Karpas-422 (cell line): ENCODE data around the gene TAF11L12. TPM values are rescaled to one million over a fixed set of nuclear protein-coding genes. Genes with fewer than 3 reads are reported as not detected.
"Not testable (repeated sequence)": the region's sequence is repeated elsewhere in the genome, so short reads cannot be mapped to it uniquely, and the experiment has no call there.

Source experiments
- DNase-seq: peaks from one replicate; pipeline ENCODE4 v3.0.0-alpha.2; 2015
- H2AFZ ChIP-seq: fragments of 200-600 bp; sonication (generic); 2 replicates; pipeline ENCODE4 v1.6.1; 2014; ENCODE audit warnings: antibody characterized with exemption, low read length, mixed read lengths
- H3K27ac ChIP-seq: fragments of 200-600 bp; sonication (generic); 2 replicates; pipeline ENCODE4 v1.5.1; 2014; ENCODE audit warnings: mild to moderate bottlenecking, low read length, moderate library complexity
- H3K27me3 ChIP-seq: fragments of 200-600 bp; sonication (generic); 2 replicates; pipeline ENCODE4 v1.6.1; 2014; ENCODE audit warnings: low read length, mixed read lengths
- H3K36me3 ChIP-seq: fragments of 200-600 bp; sonication (generic); 2 replicates; pipeline ENCODE4 v1.6.1; 2014; ENCODE audit warnings: low read length, mixed read lengths; ENCODE audit not compliant: insufficient read depth
- H3K4me1 ChIP-seq: fragments of 200-600 bp; sonication (generic); 2 replicates; pipeline ENCODE4 v1.6.1; 2014; ENCODE audit warnings: mild to moderate bottlenecking, low read length, mixed read lengths
- H3K4me2 ChIP-seq: fragments of 200-600 bp; sonication (generic); 2 replicates; pipeline ENCODE4 v1.6.1; 2014; ENCODE audit warnings: low read length, low read depth, mild to moderate bottlenecking; ENCODE audit not compliant: poor library complexity, severe bottlenecking
- H3K4me3 ChIP-seq: fragments of 200-600 bp; sonication (generic); 2 replicates; pipeline ENCODE4 v1.5.1; 2014; ENCODE audit warnings: mild to moderate bottlenecking, antibody characterized with exemption, low read length, mixed read lengths
- H3K79me2 ChIP-seq: fragments of 200-600 bp; sonication (generic); 2 replicates; pipeline ENCODE4 v1.6.1; 2014; ENCODE audit warnings: mild to moderate bottlenecking, low read length, mixed read lengths
- H3K9ac ChIP-seq: fragments of 200-600 bp; sonication (generic); 2 replicates; pipeline ENCODE4 v1.6.0; 2014; ENCODE audit warnings: low read length
- H3K9me2 ChIP-seq: fragments of 200-600 bp; sonication (generic), shearing (Covaris generic); replicated peaks from 2 replicates; pipeline ENCODE4 v1.6.0; 2014; ENCODE audit warnings: mild to moderate bottlenecking, low read length, moderate library complexity; ENCODE audit not compliant: insufficient read depth
- H3K9me3 ChIP-seq: fragments of 300-700, 200-600 bp; sonication (generic); 2 replicates; pipeline ENCODE4 v1.6.1; 2014; ENCODE audit warnings: low read length, mixed read lengths
- H4K20me1 ChIP-seq: fragments of 200-600 bp; sonication (generic); 2 replicates; pipeline ENCODE4 v1.6.1; 2014; ENCODE audit warnings: mild to moderate bottlenecking, antibody characterized with exemption, low read length, low read depth; ENCODE audit not compliant: insufficient read depth
- total RNA-seq: library from RNA; depleted of rRNA; stranded (reverse); fragments of >200 nt; shearing (Covaris generic); gene quantifications from 2 replicates; pipeline ENCODE4 v1.2.3, GENCODE V29; 2014; ENCODE audit warnings: low replicate concordance; rRNA removed

Gene TAF11L12
- total RNA-seq: not detected in 2 replicates

GRCh38 chr5:17610092-17610491, at the start of gene TAF11L12:
TAF11L12 (plus strand) TSS chr5:17610392.
- not testable (repeated sequence) for H3K4me1 ChIP-seq, DNase-seq, H3K4me2 ChIP-seq

GRCh38 chr5:17585658-17586057, 24.5 kb upstream of the TAF11L12 start, which contains the start of gene TAF11L7:
TAF11L7 (minus strand) TSS chr5:17585758.
- H4K20me1 ChIP-seq, H3K4me1 ChIP-seq, H3K79me2 ChIP-seq, H3K36me3 ChIP-seq, H3K9me2 ChIP-seq, H3K4me2 ChIP-seq, H3K9ac ChIP-seq, H3K4me3 ChIP-seq, H3K9me3 ChIP-seq, H3K27ac ChIP-seq, DNase-seq, H3K27me3 ChIP-seq, H2AFZ ChIP-seq: not testable (repeated sequence)

More at GRCh38 chr5:17610092-17610491, at the start of gene TAF11L12:
- not testable (repeated sequence) for H2AFZ ChIP-seq, H3K9ac ChIP-seq, H4K20me1 ChIP-seq, H3K27ac ChIP-seq, H3K79me2 ChIP-seq, H3K9me2 ChIP-seq, H3K27me3 ChIP-seq, H3K9me3 ChIP-seq, H3K4me3 ChIP-seq, H3K36me3 ChIP-seq

GRCh38 chr5:17590860-17591259, 19.3 kb upstream of the TAF11L12 start, which contains the start of gene TAF11L8:
TAF11L8 (minus strand) TSS chr5:17590960.
- H3K4me3 ChIP-seq, H4K20me1 ChIP-seq, H3K36me3 ChIP-seq, H3K79me2 ChIP-seq, H2AFZ ChIP-seq, H3K9ac ChIP-seq, H3K9me3 ChIP-seq, DNase-seq, H3K27me3 ChIP-seq, H3K9me2 ChIP-seq, H3K27ac ChIP-seq, H3K4me1 ChIP-seq, H3K4me2 ChIP-seq: not testable (repeated sequence)

GRCh38 chr5:17594255-17594654, 15.9 kb upstream of the TAF11L12 start, which contains the start of gene TAF11L9:
TAF11L9 (minus strand) TSS chr5:17594394.
- not testable (repeated sequence) for H3K27me3 ChIP-seq, H3K36me3 ChIP-seq, H3K4me1 ChIP-seq, H3K9ac ChIP-seq, H3K79me2 ChIP-seq, DNase-seq, H2AFZ ChIP-seq, H3K4me2 ChIP-seq, H3K9me2 ChIP-seq, H4K20me1 ChIP-seq, H3K9me3 ChIP-seq, H3K4me3 ChIP-seq, H3K27ac ChIP-seq

- not testable (repeated sequence) for H3K27ac ChIP-seq, H3K9me2 ChIP-seq, H2AFZ ChIP-seq, H3K36me3 ChIP-seq, H3K27me3 ChIP-seq, H3K4me1 ChIP-seq, DNase-seq, H3K4me3 ChIP-seq, H3K9me3 ChIP-seq, H3K79me2 ChIP-seq, H3K9ac ChIP-seq, H4K20me1 ChIP-seq, H3K4me2 ChIP-seq
These were observed 12.5 kb upstream of the TAF11L12 start, which contains the start of gene TAF11L10 for GRCh38 chr5:17597728-17598127. TAF11L10 (minus strand) TSS chr5:17597828.

GRCh38 chr5:17603880-17604279, 6.3 kb upstream of the TAF11L12 start, which contains the start of gene TAF11L11:
TAF11L11 (plus strand) TSS chr5:17604183.
- not testable (repeated sequence) for H3K9me3 ChIP-seq, H3K27me3 ChIP-seq, H3K4me1 ChIP-seq, H3K79me2 ChIP-seq, H3K36me3 ChIP-seq, H3K4me2 ChIP-seq, H3K9ac ChIP-seq, H2AFZ ChIP-seq, H3K4me3 ChIP-seq, DNase-seq, H4K20me1 ChIP-seq, H3K27ac ChIP-seq, H3K9me2 ChIP-seq

- no peaks in the 10 kb centered on the region for H3K36me3 ChIP-seq
- H3K4me1 ChIP-seq: no peaks in the 10 kb centered on the region
- peaks cover 5% of the 10 kb centered on the region; the same call in 1 of the 2 replicates for H3K9me3 ChIP-seq
- no peaks in the 10 kb centered on the region for H3K9me2 ChIP-seq
- H3K4me2 ChIP-seq: no peak overlapping the region
- H4K20me1 ChIP-seq: no peaks in the 10 kb centered on the region
- H3K9ac ChIP-seq: no peak overlapping the region
- no peak overlapping the region for H3K27ac ChIP-seq
- no peaks in the 10 kb centered on the region for H3K79me2 ChIP-seq
- H3K27me3 ChIP-seq: no peaks in the 10 kb centered on the region
- DNase-seq: no peak
- no peak overlapping the region for H3K4me3 ChIP-seq
- H2AFZ ChIP-seq: no peak overlapping the region
These were observed 5.2 kb upstream of the TAF11L12 start for GRCh38 chr5:17604951-17605350.

GRCh38 chr5:17607461-17607860, 2.7 kb upstream of the TAF11L12 start:
- not testable (repeated sequence) for H3K9me3 ChIP-seq, H3K79me2 ChIP-seq, H3K27ac ChIP-seq, H2AFZ ChIP-seq, DNase-seq, H3K4me3 ChIP-seq, H3K9ac ChIP-seq, H3K36me3 ChIP-seq, H3K9me2 ChIP-seq, H3K4me2 ChIP-seq, H3K4me1 ChIP-seq, H3K27me3 ChIP-seq, H4K20me1 ChIP-seq
